Suprapubic skin (tissue), 4 donors: Measurements from ENCODE around the gene FKBP1A. TPM values are rescaled to one million over a fixed set of nuclear protein-coding genes. Genes with fewer than 3 reads are reported as not detected.

ENCODE experiments used
- DNase-seq, 2 donors: peaks; one replicate each; pipeline ENCODE4 v3.0.0-alpha.2; 2019; ENCODE audit warnings: low spot score in 2 of 2
- H3K27ac ChIP-seq: fragments of 200-600 bp; sonication (generic); one replicate; pipeline ENCODE4 v1.5.1; 2019
- H3K27me3 ChIP-seq: fragments of 200-600 bp; sonication (generic); one replicate; pipeline ENCODE4 v1.5.1; 2019
- H3K36me3 ChIP-seq: fragments of 200-600 bp; sonication (generic); one replicate; pipeline ENCODE4 v1.5.1; 2019
- H3K4me1 ChIP-seq: fragments of 200-600 bp; sonication (generic); one replicate; pipeline ENCODE4 v1.5.1; 2019
- H3K4me3 ChIP-seq: fragments of 200-600 bp; sonication (generic); one replicate; pipeline ENCODE4 v1.5.1; 2019; ENCODE audit warnings: mild to moderate bottlenecking
- H3K9me3 ChIP-seq: fragments of 200-600 bp; sonication (generic); one replicate; pipeline ENCODE4 v1.5.1; 2019
- EP300 ChIP-seq: sonication (generic); formaldehyde crosslinking; IDR thresholded peaks from one replicate; pipeline ENCODE4 v1.6.1; 2017; ENCODE audit warnings: antibody characterized with exemption
- POLR2A ChIP-seq, 2 donors: fragments of 450-650 bp; IDR thresholded peaks; one replicate each; pipeline ENCODE4 v1.6.1; 2017; ENCODE audit warnings: antibody characterized with exemption in 2 of 2, mild to moderate bottlenecking in 2 of 2, moderate library complexity in 2 of 2
- POLR2AphosphoS5 ChIP-seq, 3 donors: sonication (generic); formaldehyde crosslinking; IDR thresholded peaks; one replicate each; pipeline ENCODE4 v1.6.1; 2017; ENCODE audit warnings: antibody characterized with exemption in 3 of 3
- WGBS: methylation state at CpG from one replicate; pipeline ENCODE4 v1.1.5; 2018; 5-methylcytosine and 5-hydroxymethylcytosine counted together
- total RNA-seq, 4 donors: library from RNA; depleted of rRNA; stranded (reverse); fragments of >200 nt; gene quantifications; one replicate each; pipeline ENCODE4 v1.1.0, GENCODE V29; 2016
- TF ChIP-seq, protein P1 (sequence below), 2 donors: fragments of 200-600 bp in 1 of 2; fragments of 450-650 bp in 1 of 2; sonication (generic) in 1 of 2; IDR thresholded peaks; one replicate each; pipeline ENCODE4 v1.5.1; 2016 to 2019; ENCODE audit warnings: antibody characterized with exemption in 2 of 2, mild to moderate bottlenecking in 1 of 2, moderate library complexity in 1 of 2

The FKBP1A gene
- total RNA-seq, 4 donors from 2014 or later: 100.0 to 151 (median 115) TPM

DNA sequence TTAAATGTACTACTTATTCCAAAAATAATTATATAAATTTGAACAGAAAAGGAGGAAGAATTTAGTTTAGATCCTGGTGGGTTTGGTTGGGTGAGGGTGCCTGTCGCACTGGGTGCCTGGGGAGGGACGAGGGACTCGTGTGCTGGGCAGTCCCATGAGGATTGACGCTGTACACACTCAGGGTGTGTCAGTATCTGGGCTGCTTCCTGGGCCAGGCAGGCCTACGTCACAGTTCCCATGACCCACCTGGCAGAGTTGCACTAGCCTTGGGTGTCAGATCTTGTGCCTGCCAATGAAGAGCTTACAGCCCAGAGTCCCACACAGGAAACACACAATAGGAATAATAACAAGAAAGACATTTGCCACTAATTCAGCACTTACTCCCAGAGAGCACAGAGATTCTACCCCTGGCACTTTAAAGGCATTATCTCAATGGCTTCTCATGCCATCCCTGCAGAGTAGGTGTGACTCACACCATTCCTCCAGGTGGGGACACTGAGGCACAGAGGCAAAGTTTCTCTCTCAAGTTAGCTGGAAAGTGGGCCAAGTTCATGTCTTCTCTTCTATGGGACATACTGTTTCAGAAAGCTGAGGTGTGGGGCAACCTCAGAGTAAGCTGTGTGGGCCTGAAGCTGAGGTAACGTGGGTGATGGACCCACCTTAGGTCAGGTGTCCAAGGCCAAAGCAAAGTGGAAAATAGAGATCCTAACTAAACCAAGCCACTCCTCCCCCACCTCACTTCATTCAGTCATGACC, 62.6 kb downstream of the FKBP1A start:
- H3K4me3 ChIP-seq: no peak overlapping the region
- H3K4me1 ChIP-seq: peaks cover 62% of the 10 kb centered on the region
- no peaks in the 10 kb centered on the region for H3K27me3 ChIP-seq
- H3K36me3 ChIP-seq: no peaks in the 10 kb centered on the region
- DNase-seq: peak; percentile 84 to 90
- peak overlapping the region; percentile 97 for H3K27ac ChIP-seq
- TF ChIP-seq POLR2A (IDR thresholded peaks at IDR 0.05) (no peak), POLR2AphosphoS5 (IDR thresholded peaks at IDR 0.05) (peak in 1 of 3 donors; percentile 45)
- no peaks in the 10 kb centered on the region for H3K9me3 ChIP-seq
- WGBS: 51% methylated on average over 6 of the region's 6 CpGs

DNA sequence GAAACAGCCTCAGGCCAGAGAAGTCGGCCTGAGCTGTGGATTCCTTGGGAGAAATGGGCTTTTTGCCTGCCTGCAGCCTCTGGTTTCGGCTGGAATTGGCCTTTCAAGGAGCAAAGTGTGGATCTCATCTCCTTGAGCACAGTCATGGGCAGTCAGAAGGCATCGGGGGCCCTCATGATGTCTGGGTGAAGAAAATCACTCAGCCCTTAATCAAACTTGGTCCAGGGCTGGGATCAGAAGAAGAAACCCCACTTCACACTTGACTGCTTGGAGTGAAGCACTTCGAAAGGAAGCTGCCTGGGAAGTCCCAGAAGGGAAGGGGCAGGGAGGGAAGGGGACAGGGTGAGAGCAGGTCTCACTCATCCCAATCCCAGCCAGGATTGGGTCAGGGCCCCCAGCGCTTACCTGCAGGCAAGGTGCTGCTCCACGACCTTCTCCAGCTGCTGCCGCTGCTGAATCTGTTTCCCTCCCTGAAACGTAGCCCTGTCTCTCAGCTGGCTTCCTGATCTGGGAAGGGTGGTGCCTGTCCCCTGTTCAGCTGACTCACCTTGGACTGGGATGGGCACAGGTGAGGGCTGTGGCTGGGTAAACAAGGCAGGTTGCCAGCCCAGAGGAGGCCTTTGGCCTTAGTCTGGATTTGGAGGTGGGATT, 64.0 kb downstream of the FKBP1A start, which contains the start of gene SDCBP2:
Gene SDCBP2 (minus strand): TSS at position 460 of the 651 bp plus-strand sequence. CDS start 8,723 bp downstream, outside the sequence.
- 40% methylated on average over 5 of the region's 8 CpGs for WGBS
- Histone ChIP-seq H3K36me3 (no peaks in the 10 kb centered on the region), H3K9me3 (no peaks in the 10 kb centered on the region), H3K4me1 (peaks cover 69% of the 10 kb centered on the region), H3K27me3 (no peaks in the 10 kb centered on the region), H3K27ac (peak within 1 kb of the TSS; percentile 97), H3K4me3 (peak within 1 kb of the TSS; percentile 38)
- TF ChIP-seq POLR2AphosphoS5 (IDR thresholded peaks at IDR 0.05) (peak in 1 of 3 donors; percentile 49), EP300 (no peak)
- DNase-seq: peak; percentile 73 to 75

GRCh38 chr20:1327827-1328679, 64.8 kb downstream of the FKBP1A start:
- TF ChIP-seq POLR2A (IDR thresholded peaks at IDR 0.05) (no peak), EP300 (no peak), POLR2AphosphoS5 (IDR thresholded peaks at IDR 0.05) (no peak)
- TF ChIP-seq, protein P1, sequence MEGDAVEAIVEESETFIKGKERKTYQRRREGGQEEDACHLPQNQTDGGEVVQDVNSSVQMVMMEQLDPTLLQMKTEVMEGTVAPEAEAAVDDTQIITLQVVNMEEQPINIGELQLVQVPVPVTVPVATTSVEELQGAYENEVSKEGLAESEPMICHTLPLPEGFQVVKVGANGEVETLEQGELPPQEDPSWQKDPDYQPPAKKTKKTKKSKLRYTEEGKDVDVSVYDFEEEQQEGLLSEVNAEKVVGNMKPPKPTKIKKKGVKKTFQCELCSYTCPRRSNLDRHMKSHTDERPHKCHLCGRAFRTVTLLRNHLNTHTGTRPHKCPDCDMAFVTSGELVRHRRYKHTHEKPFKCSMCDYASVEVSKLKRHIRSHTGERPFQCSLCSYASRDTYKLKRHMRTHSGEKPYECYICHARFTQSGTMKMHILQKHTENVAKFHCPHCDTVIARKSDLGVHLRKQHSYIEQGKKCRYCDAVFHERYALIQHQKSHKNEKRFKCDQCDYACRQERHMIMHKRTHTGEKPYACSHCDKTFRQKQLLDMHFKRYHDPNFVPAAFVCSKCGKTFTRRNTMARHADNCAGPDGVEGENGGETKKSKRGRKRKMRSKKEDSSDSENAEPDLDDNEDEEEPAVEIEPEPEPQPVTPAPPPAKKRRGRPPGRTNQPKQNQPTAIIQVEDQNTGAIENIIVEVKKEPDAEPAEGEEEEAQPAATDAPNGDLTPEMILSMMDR (IDR thresholded peaks at IDR 0.05): no peak
- H3K9me3 ChIP-seq: no peaks in the 10 kb centered on the region
- DNase-seq: peak; percentile 62 to 64
- peaks cover 75% of the 10 kb centered on the region for H3K4me1 ChIP-seq
- H3K27me3 ChIP-seq: no peaks in the 10 kb centered on the region
- H3K36me3 ChIP-seq: no peaks in the 10 kb centered on the region
- WGBS: 76% methylated on average over 7 of the region's 7 CpGs
- H3K27ac ChIP-seq: peak overlapping the region; percentile 97
- peak overlapping the region; percentile 38 for H3K4me3 ChIP-seq

GRCh38 chr20:1327241-1327653, 65.6 kb downstream of the FKBP1A start:
- Histone ChIP-seq H3K36me3 (no peaks in the 10 kb centered on the region), H3K27me3 (no peaks in the 10 kb centered on the region), H3K27ac (peak overlapping the region; percentile 97), H3K9me3 (no peaks in the 10 kb centered on the region), H3K4me3 (no peak overlapping the region), H3K4me1 (peaks cover 80% of the 10 kb centered on the region)
- TF ChIP-seq POLR2AphosphoS5 (IDR thresholded peaks at IDR 0.05) (peak in 1 of 3 donors; percentile 23), EP300 (no peak)
- 69% methylated on average over 8 of the region's 8 CpGs for WGBS
- peak; percentile 67 to 77 for DNase-seq

- DNase-seq: peak; percentile 74
- Histone ChIP-seq H3K27me3 (no peaks in the 10 kb centered on the region), H3K36me3 (no peaks in the 10 kb centered on the region), H3K9me3 (no peaks in the 10 kb centered on the region), H3K27ac (peak overlapping the region; percentile 97), H3K4me1 (peaks cover 82% of the 10 kb centered on the region), H3K4me3 (peak overlapping the region; percentile 64)
- TF ChIP-seq POLR2A (IDR thresholded peaks at IDR 0.05): no peak
- TF ChIP-seq POLR2AphosphoS5 (IDR thresholded peaks at IDR 0.05): no peak
- TF ChIP-seq, protein P1 (IDR thresholded peaks at IDR 0.05): no peak
- TF ChIP-seq EP300: no peak
- 23% methylated on average over 10 of the region's 10 CpGs for WGBS
Observed at GRCh38 chr20:1326031-1326930, 66.6 kb downstream of the FKBP1A start.
